ENCODE data around the gene HMCN1.

DNA sequence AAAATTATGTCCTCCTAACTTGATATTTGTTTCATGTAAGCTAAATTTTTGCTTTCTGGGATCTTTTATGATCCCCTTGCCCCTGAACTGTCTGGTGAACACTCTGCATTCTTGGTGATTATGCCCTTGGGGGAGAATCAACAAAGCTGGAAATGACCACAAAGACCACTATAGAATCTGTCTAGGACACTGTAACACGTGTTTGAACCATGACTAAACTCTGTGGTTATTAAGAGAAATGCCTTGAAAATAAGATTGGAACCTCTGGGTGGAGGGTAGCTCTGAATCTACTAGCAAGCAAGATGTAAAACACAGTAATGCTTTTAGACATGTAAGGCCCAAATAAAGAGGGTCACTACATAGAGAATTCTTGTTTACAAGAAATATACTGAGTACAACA, 237.5 kb downstream of the HMCN1 start:
- TF ChIP-seq POLR2AphosphoS5 (IDR thresholded peaks at IDR 0.05; ENCODE audit: low read depth, low read length) = no peak
- no peak for TF ChIP-seq FOXP2 (optimal IDR thresholded peaks at IDR 0.05; ENCODE audit: borderline replicate concordance, extremely low read depth, extremely low read length, insufficient read depth)
- no peak for TF ChIP-seq SIN3A (IDR thresholded peaks at IDR 0.05; ENCODE audit: borderline replicate concordance, insufficient read depth, low read length)
- no peak for TF ChIP-seq TAF1 (IDR thresholded peaks at IDR 0.05; ENCODE audit: borderline replicate concordance, insufficient read depth, low read length)
- TF ChIP-seq, protein P1, sequence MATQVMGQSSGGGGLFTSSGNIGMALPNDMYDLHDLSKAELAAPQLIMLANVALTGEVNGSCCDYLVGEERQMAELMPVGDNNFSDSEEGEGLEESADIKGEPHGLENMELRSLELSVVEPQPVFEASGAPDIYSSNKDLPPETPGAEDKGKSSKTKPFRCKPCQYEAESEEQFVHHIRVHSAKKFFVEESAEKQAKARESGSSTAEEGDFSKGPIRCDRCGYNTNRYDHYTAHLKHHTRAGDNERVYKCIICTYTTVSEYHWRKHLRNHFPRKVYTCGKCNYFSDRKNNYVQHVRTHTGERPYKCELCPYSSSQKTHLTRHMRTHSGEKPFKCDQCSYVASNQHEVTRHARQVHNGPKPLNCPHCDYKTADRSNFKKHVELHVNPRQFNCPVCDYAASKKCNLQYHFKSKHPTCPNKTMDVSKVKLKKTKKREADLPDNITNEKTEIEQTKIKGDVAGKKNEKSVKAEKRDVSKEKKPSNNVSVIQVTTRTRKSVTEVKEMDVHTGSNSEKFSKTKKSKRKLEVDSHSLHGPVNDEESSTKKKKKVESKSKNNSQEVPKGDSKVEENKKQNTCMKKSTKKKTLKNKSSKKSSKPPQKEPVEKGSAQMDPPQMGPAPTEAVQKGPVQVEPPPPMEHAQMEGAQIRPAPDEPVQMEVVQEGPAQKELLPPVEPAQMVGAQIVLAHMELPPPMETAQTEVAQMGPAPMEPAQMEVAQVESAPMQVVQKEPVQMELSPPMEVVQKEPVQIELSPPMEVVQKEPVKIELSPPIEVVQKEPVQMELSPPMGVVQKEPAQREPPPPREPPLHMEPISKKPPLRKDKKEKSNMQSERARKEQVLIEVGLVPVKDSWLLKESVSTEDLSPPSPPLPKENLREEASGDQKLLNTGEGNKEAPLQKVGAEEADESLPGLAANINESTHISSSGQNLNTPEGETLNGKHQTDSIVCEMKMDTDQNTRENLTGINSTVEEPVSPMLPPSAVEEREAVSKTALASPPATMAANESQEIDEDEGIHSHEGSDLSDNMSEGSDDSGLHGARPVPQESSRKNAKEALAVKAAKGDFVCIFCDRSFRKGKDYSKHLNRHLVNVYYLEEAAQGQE (IDR thresholded peaks at IDR 0.05; ENCODE audit: insufficient read depth in 1 of 2, low read depth in 2 of 2, low read length in 2 of 2) = no peak
